Right cardiac atrium (tissue), 5 donors: ENCODE data around the gene PGAM2. TPM values are rescaled to one million over a fixed set of nuclear protein-coding genes. Genes with fewer than 3 reads are reported as not detected.

Experiments
- ATAC-seq, 2 donors: fragments of 200-7000 bp; cut with Tn5 transposase; one replicate each; pipeline versions ENCODE4 v1.8.0 to v1.9.1; 2020; ENCODE audit warnings: moderate library complexity in 2 of 2, mild to moderate bottlenecking in 1 of 2
- DNase-seq, 3 donors: peaks; one replicate each; pipeline ENCODE4 v3.0.0-alpha.2; 2020
- H3K27ac ChIP-seq: one replicate; pipeline ENCODE4 v1.5.1; 2013; ENCODE audit warnings: mild to moderate bottlenecking, low read length, control low read depth, moderate library complexity
- H3K27me3 ChIP-seq: one replicate; pipeline ENCODE4 v1.6.1; 2013; ENCODE audit not compliant: control insufficient read depth, insufficient read depth
- H3K4me1 ChIP-seq: one replicate; pipeline ENCODE4 v1.6.1; 2013; ENCODE audit warnings: low read length; ENCODE audit not compliant: control insufficient read depth, insufficient read depth
- H3K4me3 ChIP-seq: one replicate; pipeline ENCODE4 v1.5.1; 2013; ENCODE audit warnings: low read length, control low read depth
- H3K9me3 ChIP-seq: one replicate; pipeline ENCODE4 v1.6.1; 2013; ENCODE audit warnings: low read length; ENCODE audit not compliant: control insufficient read depth
- WGBS: extraction: QIAGEN DNeasy Blood & Tissue Kit; methylation state at CpG from one replicate; pipeline ENCODE4 v1.1.7; 2013; 5-methylcytosine and 5-hydroxymethylcytosine counted together
- intact Hi-C, 4 donors: fragments of 100-400 bp; cut with DNase I; formaldehyde crosslinking; loops; one replicate each; pipeline versions ENCODE4 v1.11.0 to v1.14.0; 2022 to 2023
- polyA plus RNA-seq: library from polyadenylated mRNA; stranded (reverse); fragments of 200-250 nt; gene quantifications from one replicate; pipeline ENCODE4 v1.2.3, GENCODE V29; 2013
- total RNA-seq, 4 donors: library from RNA; stranded (reverse); fragmentation: NEBNext Ultra II Directional; extraction: Animal tissue kit (Norgen Biotek cat#: 25700); gene quantifications; one replicate each; pipeline ENCODE4 v1.2.1, GENCODE V29; 2021
- donor health status: healthy with polysubstance abuse.
- donor health status: DM: no; HTN: yes; CAD: no.
- donor health status: DM: no; HTN: no; CAD: no.
- donor health status: DM: no; HTN: yes; CAD: no; lungs with severe emphysema.
- donor health status: DM: yes; HTN: yes; CAD: no.

The PGAM2 gene
- total and polyA plus RNA-seq, 5 donors = 946 to 2,530 (median 1,101) TPM

- peaks cover 5% of the 10 kb centered on the region for H3K4me1 ChIP-seq
- WGBS = 47% methylated on average over 2 of the region's 2 CpGs
- H3K4me3 ChIP-seq = no peak overlapping the region
- H3K9me3 ChIP-seq = no peaks in the 10 kb centered on the region
- H3K27ac ChIP-seq = no peak overlapping the region
- intact Hi-C loops = no loop called here
- no peak for DNase-seq
- peak in 1 of 2 donors; percentile 6 for ATAC-seq
- H3K27me3 ChIP-seq = no peaks in the 10 kb centered on the region
These were observed 29.7 kb upstream of the PGAM2 start for GRCh38 chr7:44094883-44095592.

DNA sequence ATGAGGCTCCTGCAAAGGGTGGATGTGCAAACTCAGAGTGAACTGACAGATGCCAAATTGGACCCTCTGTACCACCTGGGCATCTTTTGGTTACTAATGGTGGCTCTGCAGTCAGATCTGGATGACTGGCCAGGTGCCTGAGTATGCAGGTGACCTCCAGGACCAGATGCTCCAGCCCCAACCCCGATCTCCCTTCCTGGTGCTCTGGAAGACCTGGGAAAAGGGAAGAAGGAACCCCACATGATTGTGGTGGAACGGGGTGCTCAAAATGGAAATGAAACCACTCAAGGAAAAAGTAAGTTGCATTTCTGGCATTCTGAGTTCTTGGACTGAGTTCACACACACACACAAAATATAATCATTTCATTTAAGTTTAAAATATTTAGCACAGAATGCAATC, 29.0 kb upstream of the PGAM2 start:
- no peaks in the 10 kb centered on the region for H3K9me3 ChIP-seq
- 67% methylated on average over 2 of the region's 2 CpGs for WGBS
- ATAC-seq (no peak), DNase-seq (no peak)
- intact Hi-C loops = no loop called here
- peak overlapping the region; percentile 48 for H3K27ac ChIP-seq
- no peaks in the 10 kb centered on the region for H3K27me3 ChIP-seq
- no peak overlapping the region for H3K4me3 ChIP-seq
- peaks cover 5% of the 10 kb centered on the region for H3K4me1 ChIP-seq

DNA sequence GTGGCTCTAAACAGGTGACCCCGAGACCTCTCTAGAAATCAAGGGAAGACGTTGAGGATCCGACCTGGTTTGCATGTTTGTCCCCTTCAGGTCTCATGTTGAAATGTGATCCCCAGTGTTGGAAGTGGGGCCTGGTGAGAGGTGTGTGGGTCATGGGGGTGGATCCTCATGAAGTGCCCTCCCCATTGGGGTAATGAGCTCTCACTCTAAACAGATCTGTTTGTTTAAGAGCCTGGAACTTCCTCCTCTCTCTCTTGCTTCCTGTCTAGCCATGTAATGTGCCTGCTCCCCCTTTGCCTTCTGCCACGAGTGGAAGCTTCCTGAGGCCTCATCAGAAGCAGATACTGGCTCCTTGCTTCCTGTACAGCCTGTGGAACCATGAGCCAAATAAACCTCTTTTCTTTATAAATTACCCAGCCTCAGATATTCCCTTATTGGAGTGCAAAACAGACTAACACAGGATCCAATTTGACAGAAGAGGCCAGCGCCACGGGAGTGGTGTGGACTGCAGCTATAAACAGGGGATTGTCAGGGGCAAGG, 27.8 kb upstream of the PGAM2 start:
- DNase-seq (peak in 1 of 3 donors; percentile 3), ATAC-seq (no peak)
- H3K27ac ChIP-seq = no peak overlapping the region

GRCh38 chr7:44087911-44088838, 22.8 kb upstream of the PGAM2 start:
- Histone ChIP-seq H3K9me3 (no peaks in the 10 kb centered on the region), H3K27me3 (no peaks in the 10 kb centered on the region), H3K4me3 (no peak overlapping the region), H3K27ac (peak overlapping the region; percentile 60), H3K4me1 (no peaks in the 10 kb centered on the region)
- peak; percentile 82 to 95 (median 91) for DNase-seq
- 32% methylated on average over 20 of the region's 20 CpGs for WGBS
- ATAC-seq = peak; percentile 68 to 81
- intact Hi-C loops = no loop called here

More for the DNA sequence above, 27.8 kb upstream of the PGAM2 start:
- intact Hi-C loops = no loop called here
- Histone ChIP-seq H3K4me1 (peaks cover 5% of the 10 kb centered on the region), H3K9me3 (no peaks in the 10 kb centered on the region), H3K4me3 (no peak overlapping the region), H3K27me3 (no peaks in the 10 kb centered on the region)
- WGBS = 86% methylated on average over 6 of the region's 6 CpGs

DNA sequence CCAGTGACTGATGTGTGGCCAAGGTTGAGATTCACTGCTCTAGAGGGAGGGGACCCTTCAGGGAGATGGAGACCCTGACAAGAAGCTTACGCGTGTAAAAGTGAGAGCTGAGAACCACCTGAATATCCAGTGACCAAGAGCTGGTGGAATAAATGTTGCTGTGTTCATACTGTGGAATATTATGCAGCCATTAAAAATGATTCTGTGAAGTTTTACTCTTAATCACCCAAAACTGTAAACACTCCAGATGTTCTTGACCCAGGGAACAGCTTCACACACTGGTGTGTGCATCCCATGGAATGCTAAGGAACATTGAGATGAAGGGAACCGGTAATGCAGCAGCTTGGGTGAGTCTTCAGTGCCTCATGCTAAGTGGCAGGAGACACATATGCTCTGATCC, 21.3 kb upstream of the PGAM2 start:
- DNase-seq (no peak), ATAC-seq (no peak)
- no peaks in the 10 kb centered on the region for H3K9me3 ChIP-seq
- no peaks in the 10 kb centered on the region for H3K4me1 ChIP-seq
- H3K4me3 ChIP-seq = no peak overlapping the region
- no peak overlapping the region for H3K27ac ChIP-seq
- H3K27me3 ChIP-seq = no peaks in the 10 kb centered on the region
- WGBS = 94% methylated on average over 3 of the region's 3 CpGs
- intact Hi-C loops = no loop called here

DNA sequence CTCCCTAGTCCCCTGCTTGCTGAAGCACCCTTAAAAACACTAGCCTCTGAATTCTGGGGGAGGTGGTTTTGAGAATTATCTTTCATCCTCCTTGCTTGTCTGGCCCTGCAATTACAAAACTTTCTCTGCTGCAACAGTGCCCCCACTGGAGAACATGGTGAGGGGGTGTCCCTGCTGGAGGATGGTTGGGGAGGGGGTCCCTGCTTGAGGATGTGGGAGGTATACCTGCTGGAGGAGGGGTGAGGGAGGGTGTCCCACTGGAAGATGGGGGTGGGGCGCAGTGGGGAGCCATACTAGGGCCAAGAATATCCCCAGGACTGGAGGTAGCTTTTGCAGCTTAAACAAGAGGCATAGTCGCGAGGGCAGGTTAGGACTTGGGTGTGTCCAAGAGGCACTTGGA, 20.2 kb upstream of the PGAM2 start:
- Histone ChIP-seq H3K27me3 (no peaks in the 10 kb centered on the region), H3K9me3 (no peaks in the 10 kb centered on the region), H3K27ac (no peak overlapping the region), H3K4me3 (no peak overlapping the region), H3K4me1 (peaks cover 3% of the 10 kb centered on the region)
- WGBS = 95% methylated on average over 3 of the region's 3 CpGs
- intact Hi-C loops = no loop called here
- DNase-seq (peak in 2 of 3 donors; percentile 47 to 53), ATAC-seq (no peak)

DNA sequence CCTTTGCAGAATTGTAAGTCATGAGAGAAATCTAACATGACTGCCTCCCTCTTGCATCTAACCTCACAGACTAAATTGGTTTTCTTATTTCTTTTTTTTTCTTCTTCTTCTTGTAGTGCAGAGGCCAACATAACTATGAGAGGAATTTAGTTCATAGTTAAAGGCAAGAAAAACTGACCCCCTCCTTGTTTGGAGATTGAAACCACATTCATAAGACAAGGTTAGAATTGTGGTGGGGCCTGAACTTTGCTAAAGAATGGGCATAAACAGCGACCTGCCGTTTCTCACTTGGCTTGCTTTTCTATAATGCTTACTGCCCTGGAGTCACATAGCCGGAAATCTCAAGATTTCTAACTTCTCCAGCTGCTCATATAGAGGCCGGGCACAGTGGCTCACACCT, 19.3 kb upstream of the PGAM2 start:
- DNase-seq = no peak
- no peak for ATAC-seq
- Histone ChIP-seq H3K27me3 (no peaks in the 10 kb centered on the region), H3K4me3 (no peak overlapping the region), H3K9me3 (no peaks in the 10 kb centered on the region), H3K27ac (no peak overlapping the region), H3K4me1 (peaks cover 3% of the 10 kb centered on the region)
- intact Hi-C loops = loop anchor here in 3 of 4 donors (5.0 kb wide), 1 partner anchor 38 kb away; the partner anchor contains the start of gene POLD2 (in 3 of the 3)
- 78% methylated on average over 4 of the region's 4 CpGs for WGBS

GRCh38 chr7:44083796-44084195, 18.4 kb upstream of the PGAM2 start:
- no peak for ATAC-seq
- H3K27ac ChIP-seq = no peak overlapping the region
- H3K27me3 ChIP-seq = no peaks in the 10 kb centered on the region
- peaks cover 3% of the 10 kb centered on the region for H3K4me1 ChIP-seq
- DNase-seq = peak in 1 of 3 donors; percentile 18
- H3K4me3 ChIP-seq = no peak overlapping the region
- intact Hi-C loops = loop anchor here in 3 of 4 donors (5.0 kb wide), 1 partner anchor 39 kb away; the partner anchor contains the start of gene POLD2 (in 3 of the 3)
- 95% methylated on average over 3 of the region's 3 CpGs for WGBS
- no peaks in the 10 kb centered on the region for H3K9me3 ChIP-seq

- H3K27ac ChIP-seq = peak overlapping the region; percentile 84
- no peaks in the 10 kb centered on the region for H3K27me3 ChIP-seq
- H3K4me1 ChIP-seq = peaks cover 3% of the 10 kb centered on the region
- H3K4me3 ChIP-seq = peak overlapping the region; percentile 83
- ATAC-seq = peak; percentile 96 to 97
- under 1% methylated on average over 54 of the region's 54 CpGs for WGBS
- peak; percentile 99 to 100 (median 100) for DNase-seq
- intact Hi-C loops = loop anchor here in 3 of 4 donors (5.0 kb wide), 1 partner anchor 40 kb away; the partner anchor contains the start of gene POLD2 (in 3 of the 3)
- H3K9me3 ChIP-seq = no peaks in the 10 kb centered on the region
These were observed 17.3 kb upstream of the PGAM2 start for GRCh38 chr7:44082541-44083207.

GRCh38 chr7:44081266-44081748, 15.9 kb upstream of the PGAM2 start:
- intact Hi-C loops = loop anchor here in 3 of 4 donors (5.0 kb wide), 1 partner anchor 41 kb away; the partner anchor contains the start of gene POLD2 (in 3 of the 3)
- Histone ChIP-seq H3K9me3 (no peaks in the 10 kb centered on the region), H3K4me3 (peak overlapping the region; percentile 83), H3K4me1 (peaks cover 3% of the 10 kb centered on the region), H3K27me3 (no peaks in the 10 kb centered on the region), H3K27ac (peak overlapping the region; percentile 75)
- WGBS = 54% methylated on average over 9 of the region's 9 CpGs
- peak in 2 of 3 donors; percentile 33 to 50 for DNase-seq
- ATAC-seq = no peak
